ENCODE data around the gene NPFF. TPM values are rescaled to one million over a fixed set of nuclear protein-coding genes. Genes with fewer than 3 reads are reported as not detected.

The NPFF gene
- total and polyA plus RNA-seq, 2 of the 13 experiments (the other 11 are each of a cell fraction or from before 2014, with no cell fraction given): not detected

DNA sequence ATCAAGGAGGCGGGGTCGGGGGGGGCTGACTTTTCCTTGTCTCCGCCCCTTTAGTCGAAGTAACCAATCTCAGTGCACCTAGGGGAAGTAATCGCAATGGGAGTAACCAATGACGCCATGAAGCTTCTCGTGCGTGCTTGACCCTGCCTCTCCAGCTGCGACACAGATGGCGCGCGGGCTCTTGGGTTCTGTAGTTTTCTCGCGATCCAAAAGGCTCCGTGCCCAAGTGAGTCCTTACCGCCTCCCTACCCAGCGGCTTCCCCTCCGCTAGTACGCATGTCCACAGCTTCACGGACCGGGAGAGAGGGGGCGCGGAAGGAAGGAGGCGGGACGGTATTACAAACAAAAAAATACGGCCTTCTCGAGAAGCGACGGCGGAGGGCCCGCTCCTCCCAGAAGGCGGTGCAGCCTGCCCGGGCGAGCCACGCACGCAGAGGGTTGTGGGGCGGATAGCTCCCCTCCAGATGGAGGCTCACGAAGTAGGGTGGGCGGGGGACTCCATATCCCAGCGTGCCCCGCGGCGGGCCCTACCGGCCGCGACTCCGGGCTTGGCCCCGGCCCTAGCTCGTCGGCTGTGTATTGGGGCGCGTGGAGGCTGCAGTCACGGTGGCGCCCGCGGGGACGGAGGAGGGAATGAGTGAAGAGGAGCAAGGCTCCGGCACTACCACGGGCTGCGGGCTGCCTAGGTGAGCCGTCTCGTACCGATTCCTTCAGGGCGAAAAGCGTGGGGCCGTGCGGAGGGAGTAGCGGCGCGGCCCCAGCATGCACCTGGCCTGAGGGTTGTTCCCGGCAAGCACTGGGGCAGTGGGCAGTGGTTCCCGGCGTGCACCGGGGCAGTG, 6.3 kb downstream of the NPFF start, which contains the start of gene TARBP2 (continued):
- TF ChIP-seq CHCHD3 (CRISPR knock-in tag; IDR thresholded peaks at IDR 0.05) (peak; percentile 77; the same call in 1 of the 2 replicates), MAFG (CRISPR knock-in tag; IDR thresholded peaks at IDR 0.05) (no peak), SKI (IDR thresholded peaks at IDR 0.05; ENCODE audit: partially characterized antibody) (no peak), HDAC6 (IDR thresholded peaks at IDR 0.05; ENCODE audit: low read depth, low read length) (no peak), MATR3 (CRISPR knock-in tag; IDR thresholded peaks at IDR 0.05) (no peak), ZNF3 (CRISPR knock-in tag; IDR thresholded peaks at IDR 0.05) (no peak), ZNF10 (CRISPR knock-in tag; IDR thresholded peaks at IDR 0.05; ENCODE audit: borderline replicate concordance, low read depth) (no peak), ZNF614 (CRISPR knock-in tag; IDR thresholded peaks at IDR 0.05; ENCODE audit: borderline replicate concordance) (peak; percentile 37; the same call in 1 of the 2 replicates), ZNF501 (CRISPR knock-in tag; IDR thresholded peaks at IDR 0.05) (peak; percentile 97), SRY (CRISPR knock-in tag; IDR thresholded peaks at IDR 0.05) (peak; percentile 97), CBX2 (IDR thresholded peaks at IDR 0.05; ENCODE audit: low read depth, low read length) (no peak), CBX2 (CRISPR knock-in tag; IDR thresholded peaks at IDR 0.05; ENCODE audit: low read depth) (no peak), ZNF558 (CRISPR knock-in tag; IDR thresholded peaks at IDR 0.05; ENCODE audit: borderline replicate concordance) (no peak; the same call in 1 of the 2 replicates), ZNF329 (CRISPR knock-in tag; IDR thresholded peaks at IDR 0.05; ENCODE audit: low read depth) (peak; percentile 88), SMYD3 (CRISPR knock-in tag; IDR thresholded peaks at IDR 0.05) (no peak), ZZZ3 (CRISPR knock-in tag; IDR thresholded peaks at IDR 0.05; ENCODE audit: borderline replicate concordance) (no peak; the same call in 1 of the 2 replicates), ZSCAN20 (CRISPR knock-in tag; IDR thresholded peaks at IDR 0.05; ENCODE audit: borderline replicate concordance) (no peak), ZFP41 (CRISPR knock-in tag; IDR thresholded peaks at IDR 0.05; ENCODE audit: borderline replicate concordance) (no peak), ZNF670 (CRISPR knock-in tag; IDR thresholded peaks at IDR 0.05; ENCODE audit: borderline replicate concordance) (no peak), ASH2L (IDR thresholded peaks at IDR 0.05; ENCODE audit: insufficient read length, low read depth, low read length) (peak; percentile 91)
- TF ChIP-seq, protein P1, sequence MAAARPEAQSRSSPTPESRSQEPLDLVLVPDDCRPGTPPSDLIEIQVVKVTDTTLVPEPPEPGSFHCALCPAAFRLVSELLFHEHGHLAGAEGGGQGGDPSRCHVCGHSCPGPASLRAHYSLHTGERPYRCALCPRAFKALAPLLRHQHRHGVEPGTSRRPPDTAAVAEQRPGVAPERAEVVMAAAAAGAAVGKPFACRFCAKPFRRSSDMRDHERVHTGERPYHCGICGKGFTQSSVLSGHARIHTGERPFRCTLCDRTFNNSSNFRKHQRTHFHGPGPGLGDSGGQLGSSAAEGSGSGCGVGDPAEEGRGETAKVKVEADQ (CRISPR knock-in tag; IDR thresholded peaks at IDR 0.05; ENCODE audit: borderline replicate concordance): peak; percentile 96; the same call in 1 of the 2 replicates
- TF ChIP-seq, protein P2, sequence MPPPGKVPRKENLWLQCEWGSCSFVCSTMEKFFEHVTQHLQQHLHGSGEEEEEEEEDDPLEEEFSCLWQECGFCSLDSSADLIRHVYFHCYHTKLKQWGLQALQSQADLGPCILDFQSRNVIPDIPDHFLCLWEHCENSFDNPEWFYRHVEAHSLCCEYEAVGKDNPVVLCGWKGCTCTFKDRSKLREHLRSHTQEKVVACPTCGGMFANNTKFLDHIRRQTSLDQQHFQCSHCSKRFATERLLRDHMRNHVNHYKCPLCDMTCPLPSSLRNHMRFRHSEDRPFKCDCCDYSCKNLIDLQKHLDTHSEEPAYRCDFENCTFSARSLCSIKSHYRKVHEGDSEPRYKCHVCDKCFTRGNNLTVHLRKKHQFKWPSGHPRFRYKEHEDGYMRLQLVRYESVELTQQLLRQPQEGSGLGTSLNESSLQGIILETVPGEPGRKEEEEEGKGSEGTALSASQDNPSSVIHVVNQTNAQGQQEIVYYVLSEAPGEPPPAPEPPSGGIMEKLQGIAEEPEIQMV (CRISPR knock-in tag; IDR thresholded peaks at IDR 0.05; ENCODE audit: low read depth): no peak
- TF ChIP-seq, protein P3, sequence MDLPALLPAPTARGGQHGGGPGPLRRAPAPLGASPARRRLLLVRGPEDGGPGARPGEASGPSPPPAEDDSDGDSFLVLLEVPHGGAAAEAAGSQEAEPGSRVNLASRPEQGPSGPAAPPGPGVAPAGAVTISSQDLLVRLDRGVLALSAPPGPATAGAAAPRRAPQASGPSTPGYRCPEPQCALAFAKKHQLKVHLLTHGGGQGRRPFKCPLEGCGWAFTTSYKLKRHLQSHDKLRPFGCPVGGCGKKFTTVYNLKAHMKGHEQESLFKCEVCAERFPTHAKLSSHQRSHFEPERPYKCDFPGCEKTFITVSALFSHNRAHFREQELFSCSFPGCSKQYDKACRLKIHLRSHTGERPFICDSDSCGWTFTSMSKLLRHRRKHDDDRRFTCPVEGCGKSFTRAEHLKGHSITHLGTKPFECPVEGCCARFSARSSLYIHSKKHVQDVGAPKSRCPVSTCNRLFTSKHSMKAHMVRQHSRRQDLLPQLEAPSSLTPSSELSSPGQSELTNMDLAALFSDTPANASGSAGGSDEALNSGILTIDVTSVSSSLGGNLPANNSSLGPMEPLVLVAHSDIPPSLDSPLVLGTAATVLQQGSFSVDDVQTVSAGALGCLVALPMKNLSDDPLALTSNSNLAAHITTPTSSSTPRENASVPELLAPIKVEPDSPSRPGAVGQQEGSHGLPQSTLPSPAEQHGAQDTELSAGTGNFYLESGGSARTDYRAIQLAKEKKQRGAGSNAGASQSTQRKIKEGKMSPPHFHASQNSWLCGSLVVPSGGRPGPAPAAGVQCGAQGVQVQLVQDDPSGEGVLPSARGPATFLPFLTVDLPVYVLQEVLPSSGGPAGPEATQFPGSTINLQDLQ (CRISPR knock-in tag; IDR thresholded peaks at IDR 0.05): peak; percentile 21; the same call in 1 of the 2 replicates
- TF ChIP-seq, protein P4, sequence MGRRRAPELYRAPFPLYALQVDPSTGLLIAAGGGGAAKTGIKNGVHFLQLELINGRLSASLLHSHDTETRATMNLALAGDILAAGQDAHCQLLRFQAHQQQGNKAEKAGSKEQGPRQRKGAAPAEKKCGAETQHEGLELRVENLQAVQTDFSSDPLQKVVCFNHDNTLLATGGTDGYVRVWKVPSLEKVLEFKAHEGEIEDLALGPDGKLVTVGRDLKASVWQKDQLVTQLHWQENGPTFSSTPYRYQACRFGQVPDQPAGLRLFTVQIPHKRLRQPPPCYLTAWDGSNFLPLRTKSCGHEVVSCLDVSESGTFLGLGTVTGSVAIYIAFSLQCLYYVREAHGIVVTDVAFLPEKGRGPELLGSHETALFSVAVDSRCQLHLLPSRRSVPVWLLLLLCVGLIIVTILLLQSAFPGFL (CRISPR knock-in tag; IDR thresholded peaks at IDR 0.05): no peak
